SK-N-SH (cell line): ENCODE data around the gene AHCYL1. TPM values are rescaled to one million over a fixed set of nuclear protein-coding genes. Genes with fewer than 3 reads are reported as not detected.

Experiments used
- CTCF ChIA-PET: fragments of 300-600, 350-600 bp; formaldehyde crosslinking; extraction: SDS; loops from one replicate; lab custom pipeline; 2021; lab: Yijun Ruan, JAX
- POLR2A ChIA-PET: fragments of 350-600 bp; sonication (Branson Sonifier 250); formaldehyde crosslinking; extraction: SDS; loops from one replicate; lab custom pipeline; 2020; ENCODE audit warnings: antibody characterized with exemption, inconsistent platforms; lab: Yijun Ruan, JAX
- DNase-seq: peaks from one replicate; pipeline ENCODE4 v3.0.0; 2012
- H2AFZ ChIP-seq: fragments of 200-600 bp; sonication (generic); 2 replicates; pipeline ENCODE4 v1.8.1; 2016; ENCODE audit warnings: antibody characterized with exemption, mild to moderate bottlenecking, low read depth
- H3F3A ChIP-seq: fragments of 200-600 bp; sonication (generic); replicated peaks from 2 replicates; pipeline ENCODE3; 2016; ENCODE audit warnings: antibody characterized with exemption, mild to moderate bottlenecking; ENCODE audit not compliant: insufficient read depth
- H3K27ac ChIP-seq, 2 experiments: fragments of 200-500 bp in 1 of 2; fragments of 200-600 bp in 1 of 2; sonication (Bioruptor generic) in 1 of 2; sonication (generic), shearing (Covaris generic) in 1 of 2; 2 replicates each; pipeline versions ENCODE4 v1.5.1 to v1.6.1; 2014 to 2016; ENCODE audit warnings: low read depth in 2 of 2, inconsistent platforms in 1 of 2, low read length in 1 of 2, mild to moderate bottlenecking in 1 of 2, mixed read lengths in 1 of 2
- H3K27me3 ChIP-seq: fragments of 200-600 bp; sonication (generic), shearing (Covaris generic); 2 replicates; pipeline ENCODE4 v1.6.1; 2016; ENCODE audit warnings: mixed run types; ENCODE audit not compliant: insufficient read depth
- H3K36me3 ChIP-seq, 2 experiments: fragments of 200-500 bp in 1 of 2; fragments of 200-600 bp in 1 of 2; sonication (Bioruptor generic) in 1 of 2; sonication (generic) in 1 of 2; replicated peaks in 1 of 2; 2 replicates each; pipeline versions ENCODE3 to v1.5.1; 2014 to 2016; ENCODE audit warnings: low read length in 1 of 2, mild to moderate bottlenecking in 1 of 2; ENCODE audit not compliant: insufficient read depth in 2 of 2, control insufficient read depth in 1 of 2
- H3K4me1 ChIP-seq, 2 experiments: fragments of 200-500 bp in 1 of 2; fragments of 200-600 bp in 1 of 2; sonication (Bioruptor generic) in 1 of 2; sonication (generic), shearing (Covaris generic) in 1 of 2; 2 replicates each; pipeline versions ENCODE4 v1.5.1 to v1.6.1; 2014 to 2016; ENCODE audit warnings: low read depth in 1 of 2, low read length in 1 of 2, mixed run types in 1 of 2; ENCODE audit not compliant: insufficient read depth in 2 of 2, control insufficient read depth in 1 of 2
- H3K4me2 ChIP-seq: fragments of 200-600 bp; sonication (generic), shearing (Covaris generic); 2 replicates; pipeline ENCODE4 v1.6.1; 2017; ENCODE audit warnings: mixed run types
- H3K4me3 ChIP-seq, 2 experiments: fragments of 200-500 bp in 1 of 2; fragments of 200-600 bp in 1 of 2; sonication (Bioruptor generic) in 1 of 2; sonication (generic), shearing (Covaris generic) in 1 of 2; 2 replicates each; pipeline versions ENCODE4 v1.5.1 to v1.8.1; 2014 to 2016; ENCODE audit warnings: low read depth in 2 of 2, inconsistent platforms in 1 of 2, low read length in 1 of 2, mild to moderate bottlenecking in 1 of 2, mixed read lengths in 1 of 2, moderate library complexity in 1 of 2
- H3K79me2 ChIP-seq: fragments of 200-600 bp; sonication (generic); 2 replicates; pipeline ENCODE4 v1.8.1; 2017; ENCODE audit warnings: mild to moderate bottlenecking; ENCODE audit not compliant: insufficient read depth
- H3K9ac ChIP-seq: fragments of 200-600 bp; sonication (generic); 2 replicates; pipeline ENCODE4 v1.6.1; 2017; ENCODE audit warnings: mixed run types
- H3K9me2 ChIP-seq: fragments of 200-600 bp; sonication (generic); 2 replicates; pipeline ENCODE4 v1.6.1; 2017; ENCODE audit warnings: mixed run types
- H3K9me3 ChIP-seq: fragments of 200-600 bp; sonication (generic); 2 replicates; pipeline ENCODE4 v1.6.1; 2017; ENCODE audit warnings: mixed run types, mild to moderate bottlenecking, moderate library complexity
- H4K20me1 ChIP-seq: fragments of 200-600 bp; sonication (generic); 2 replicates; pipeline ENCODE4 v1.6.1; 2017; ENCODE audit warnings: mild to moderate bottlenecking, mixed run types; ENCODE audit not compliant: insufficient read depth
- EP300 ChIP-seq, 2 experiments: IDR thresholded peaks; 2 replicates each; pipeline versions ENCODE4 v1.4.0 to v1.6.1; 2012; ENCODE audit warnings: borderline replicate concordance in 1 of 2, low read depth in 1 of 2, low read length in 1 of 2
- EZH2phosphoT487 ChIP-seq: fragments of 200-600 bp; sonication (generic); IDR thresholded peaks from 2 replicates; pipeline ENCODE4 v1.6.1; 2017; ENCODE audit warnings: low read depth, mixed run types, mild to moderate bottlenecking, antibody characterized with exemption, moderate library complexity, borderline replicate concordance
- FOSL2 ChIP-seq: IDR thresholded peaks from 2 replicates; pipeline ENCODE4 v1.4.0; 2012; ENCODE audit warnings: low read depth, mild to moderate bottlenecking, moderate library complexity, borderline replicate concordance
- GATA2 ChIP-seq: sonication (generic); formaldehyde crosslinking; IDR thresholded peaks from 2 replicates; pipeline ENCODE4 v1.5.0; 2020; ENCODE audit warnings: mild to moderate bottlenecking, missing genetic modification reagents
- JUND ChIP-seq: IDR thresholded peaks from 2 replicates; pipeline ENCODE4 v1.4.0; 2012
- MXI1 ChIP-seq: IDR thresholded peaks from 2 replicates; pipeline ENCODE4 v1.6.1; 2012; ENCODE audit warnings: mild to moderate bottlenecking, low read depth, low read length, improper control_type of control experiment
- PBX3 ChIP-seq: IDR thresholded peaks from 2 replicates; pipeline ENCODE4; 2012
- RAD21 ChIP-seq: IDR thresholded peaks from 2 replicates; pipeline ENCODE4 v1.6.1; 2012; ENCODE audit warnings: mild to moderate bottlenecking, low read length
- RFX5 ChIP-seq: IDR thresholded peaks from 2 replicates; pipeline ENCODE4 v1.6.1; 2012; ENCODE audit warnings: mild to moderate bottlenecking, improper control_type of control experiment, low read length
- SIN3A ChIP-seq: IDR thresholded peaks from 2 replicates; pipeline ENCODE4 v1.6.1; 2012; ENCODE audit warnings: low read depth, mild to moderate bottlenecking, low read length, moderate library complexity, borderline replicate concordance
- TCF12 ChIP-seq: IDR thresholded peaks from 2 replicates; pipeline ENCODE4 v1.4.0; 2012
- TEAD4 ChIP-seq: IDR thresholded peaks from 2 replicates; pipeline ENCODE4 v1.4.0; 2012; ENCODE audit warnings: mild to moderate bottlenecking, borderline replicate concordance; ENCODE audit not compliant: insufficient read depth
- WGBS: methylation state at CpG from one replicate; pipeline ENCODE4 v1.1.6; 2017; ENCODE audit warnings: low lambda C conversion rate; 5-methylcytosine and 5-hydroxymethylcytosine counted together
- polyA plus RNA-seq, 3 experiments: library from polyadenylated mRNA; depleted of rRNA; stranded (reverse); fragments of >200 nt; gene quantifications; 2 replicates each; pipeline ENCODE4 v1.2.3, GENCODE V29; 2012
- TF ChIP-seq, protein P1 (sequence below): IDR thresholded peaks from 2 replicates; pipeline ENCODE4 v1.6.1; 2012; ENCODE audit warnings: mild to moderate bottlenecking, low read depth, low read length, moderate library complexity
- TF ChIP-seq, protein P2 (sequence below): fragments of 200-600 bp; sonication (generic); IDR thresholded peaks from 2 replicates; pipeline ENCODE4 v1.6.1; 2017; ENCODE audit warnings: antibody characterized with exemption, mild to moderate bottlenecking, moderate library complexity

The AHCYL1 gene
- polyA plus RNA-seq, 1 of the 3 experiments (the other 2 are of a cell fraction): 39.7 TPM

DNA sequence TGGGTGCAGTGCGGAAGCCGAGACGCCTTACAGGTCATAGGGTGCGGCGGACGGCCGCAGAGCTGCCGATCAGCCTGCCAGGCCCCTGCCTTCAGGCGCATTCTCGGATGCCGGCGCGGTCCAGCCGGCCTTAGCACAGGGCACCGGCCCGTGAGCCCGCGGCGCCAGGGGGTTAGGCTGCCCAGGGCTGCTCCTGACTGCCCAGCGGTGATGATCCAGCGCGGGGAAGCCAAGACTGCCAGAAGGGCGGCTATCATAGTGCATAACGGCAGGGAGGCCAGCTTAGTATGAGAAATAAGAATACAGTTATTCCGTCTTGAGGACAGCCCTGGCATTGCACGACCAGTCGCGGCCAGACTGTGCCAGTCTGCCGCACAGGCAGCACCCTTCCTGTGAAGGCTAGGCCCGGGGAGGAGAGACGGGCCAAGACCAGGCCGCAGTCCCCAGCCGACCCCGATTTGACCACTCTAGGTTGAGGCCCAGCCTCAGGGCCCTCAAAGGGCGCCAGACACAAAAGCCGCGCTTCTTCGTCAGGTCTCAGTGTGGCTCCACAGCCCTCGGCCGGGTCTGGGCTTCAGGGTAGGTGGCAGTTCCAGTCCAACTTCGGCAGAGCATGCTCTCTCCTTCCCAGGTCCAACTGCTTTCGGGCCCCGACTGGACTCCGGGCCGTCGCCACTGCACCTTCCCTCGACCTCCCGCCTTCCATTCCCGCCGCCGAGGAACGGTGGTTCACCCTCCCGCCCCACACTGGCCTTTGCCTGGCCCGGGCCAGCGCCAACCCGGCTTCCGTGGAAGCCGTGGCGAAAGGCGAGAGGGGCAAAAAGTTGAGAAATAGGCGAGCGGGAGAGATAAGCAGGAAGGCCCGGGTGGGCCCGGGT, 85.1 kb downstream of the AHCYL1 start:
- no peak overlapping the region for H3K9ac ChIP-seq
- ChIA-PET POLR2A (no interaction called here), CTCF (interaction anchor here (1.2 to 42.0 kb wide), 4 partner anchors 9 to 31 kb away, joined by 3 to 1768 read pairs (median 6); partner anchors contain the start of gene UBL4B)
- WGBS: 96% methylated on average over 40 of the region's 64 CpGs
- no peaks in the 10 kb centered on the region; the same call in 1 of the 2 replicates for H3K27me3 ChIP-seq
- H4K20me1 ChIP-seq: no peaks in the 10 kb centered on the region
- H3K79me2 ChIP-seq: no peaks in the 10 kb centered on the region
- H2AFZ ChIP-seq: no peak overlapping the region
- peaks cover 0 to 17% of the 10 kb centered on the region in 2 experiments; a peak in 2 of 4 replicates for H3K4me1 ChIP-seq
- H3K4me3 ChIP-seq: no peak overlapping the region
- no peaks in the 10 kb centered on the region for H3F3A ChIP-seq
- DNase-seq: no peak
- H3K4me2 ChIP-seq: no peak overlapping the region
- no peaks in the 10 kb centered on the region for H3K36me3 ChIP-seq
- H3K9me2 ChIP-seq: no peaks in the 10 kb centered on the region
- no peaks in the 10 kb centered on the region for H3K9me3 ChIP-seq
- no peak for TF ChIP-seq TEAD4
- TF ChIP-seq EP300 (IDR thresholded peaks at IDR 0.05; ENCODE audit: borderline replicate concordance in 1 of 2, low read depth in 1 of 2, low read length in 1 of 2): no peak
- no peak for TF ChIP-seq SIN3A
- TF ChIP-seq TCF12: no peak
- TF ChIP-seq PBX3: no peak
- TF ChIP-seq JUND: no peak
- no peak for TF ChIP-seq MXI1
- no peak for TF ChIP-seq RAD21
- TF ChIP-seq FOSL2: no peak
- TF ChIP-seq, protein P1, sequence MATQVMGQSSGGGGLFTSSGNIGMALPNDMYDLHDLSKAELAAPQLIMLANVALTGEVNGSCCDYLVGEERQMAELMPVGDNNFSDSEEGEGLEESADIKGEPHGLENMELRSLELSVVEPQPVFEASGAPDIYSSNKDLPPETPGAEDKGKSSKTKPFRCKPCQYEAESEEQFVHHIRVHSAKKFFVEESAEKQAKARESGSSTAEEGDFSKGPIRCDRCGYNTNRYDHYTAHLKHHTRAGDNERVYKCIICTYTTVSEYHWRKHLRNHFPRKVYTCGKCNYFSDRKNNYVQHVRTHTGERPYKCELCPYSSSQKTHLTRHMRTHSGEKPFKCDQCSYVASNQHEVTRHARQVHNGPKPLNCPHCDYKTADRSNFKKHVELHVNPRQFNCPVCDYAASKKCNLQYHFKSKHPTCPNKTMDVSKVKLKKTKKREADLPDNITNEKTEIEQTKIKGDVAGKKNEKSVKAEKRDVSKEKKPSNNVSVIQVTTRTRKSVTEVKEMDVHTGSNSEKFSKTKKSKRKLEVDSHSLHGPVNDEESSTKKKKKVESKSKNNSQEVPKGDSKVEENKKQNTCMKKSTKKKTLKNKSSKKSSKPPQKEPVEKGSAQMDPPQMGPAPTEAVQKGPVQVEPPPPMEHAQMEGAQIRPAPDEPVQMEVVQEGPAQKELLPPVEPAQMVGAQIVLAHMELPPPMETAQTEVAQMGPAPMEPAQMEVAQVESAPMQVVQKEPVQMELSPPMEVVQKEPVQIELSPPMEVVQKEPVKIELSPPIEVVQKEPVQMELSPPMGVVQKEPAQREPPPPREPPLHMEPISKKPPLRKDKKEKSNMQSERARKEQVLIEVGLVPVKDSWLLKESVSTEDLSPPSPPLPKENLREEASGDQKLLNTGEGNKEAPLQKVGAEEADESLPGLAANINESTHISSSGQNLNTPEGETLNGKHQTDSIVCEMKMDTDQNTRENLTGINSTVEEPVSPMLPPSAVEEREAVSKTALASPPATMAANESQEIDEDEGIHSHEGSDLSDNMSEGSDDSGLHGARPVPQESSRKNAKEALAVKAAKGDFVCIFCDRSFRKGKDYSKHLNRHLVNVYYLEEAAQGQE: no peak
- TF ChIP-seq EZH2phosphoT487: no peak
- TF ChIP-seq, protein P2, sequence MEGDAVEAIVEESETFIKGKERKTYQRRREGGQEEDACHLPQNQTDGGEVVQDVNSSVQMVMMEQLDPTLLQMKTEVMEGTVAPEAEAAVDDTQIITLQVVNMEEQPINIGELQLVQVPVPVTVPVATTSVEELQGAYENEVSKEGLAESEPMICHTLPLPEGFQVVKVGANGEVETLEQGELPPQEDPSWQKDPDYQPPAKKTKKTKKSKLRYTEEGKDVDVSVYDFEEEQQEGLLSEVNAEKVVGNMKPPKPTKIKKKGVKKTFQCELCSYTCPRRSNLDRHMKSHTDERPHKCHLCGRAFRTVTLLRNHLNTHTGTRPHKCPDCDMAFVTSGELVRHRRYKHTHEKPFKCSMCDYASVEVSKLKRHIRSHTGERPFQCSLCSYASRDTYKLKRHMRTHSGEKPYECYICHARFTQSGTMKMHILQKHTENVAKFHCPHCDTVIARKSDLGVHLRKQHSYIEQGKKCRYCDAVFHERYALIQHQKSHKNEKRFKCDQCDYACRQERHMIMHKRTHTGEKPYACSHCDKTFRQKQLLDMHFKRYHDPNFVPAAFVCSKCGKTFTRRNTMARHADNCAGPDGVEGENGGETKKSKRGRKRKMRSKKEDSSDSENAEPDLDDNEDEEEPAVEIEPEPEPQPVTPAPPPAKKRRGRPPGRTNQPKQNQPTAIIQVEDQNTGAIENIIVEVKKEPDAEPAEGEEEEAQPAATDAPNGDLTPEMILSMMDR: no peak
- TF ChIP-seq GATA2 (CRISPR knock-in tag): no peak
- TF ChIP-seq RFX5: no peak
- H3K27ac ChIP-seq: no peak overlapping the region
